MG63 (cell line): ENCODE measurements around the gene CAPNS1. TPM values are rescaled to one million over a fixed set of nuclear protein-coding genes. Genes with fewer than 3 reads are reported as not detected.
"Not testable (repeated sequence)": the region's sequence is repeated elsewhere in the genome, so short reads cannot be mapped to it uniquely, and the experiment has no call there.

Source experiments
- DNase-seq: peaks from one replicate; pipeline ENCODE4 v3.0.0-alpha.2; 2020
- H3K27me3 ChIP-seq: fragments of 250-450 bp; sonication (Bioruptor Pico); 2 replicates; pipeline ENCODE4 v1.5.1; 2020; ENCODE audit warnings: mild to moderate bottlenecking, moderate library complexity
- H3K36me3 ChIP-seq: fragments of 250-450 bp; sonication (Bioruptor Pico); 2 replicates; pipeline ENCODE4 v1.5.1; 2020; ENCODE audit warnings: mild to moderate bottlenecking, moderate library complexity
- H3K4me3 ChIP-seq: fragments of 250-450 bp; sonication (Bioruptor Pico); 2 replicates; pipeline ENCODE4 v1.5.1; 2020; ENCODE audit warnings: mild to moderate bottlenecking, moderate library complexity
- H3K9me3 ChIP-seq: fragments of 250-450 bp; sonication (Bioruptor Pico); 2 replicates; pipeline ENCODE4 v1.5.1; 2020; ENCODE audit warnings: mild to moderate bottlenecking, moderate library complexity
- total RNA-seq: library from RNA; depleted of rRNA; stranded (reverse); fragments of >200 nt; shearing (Covaris generic); gene quantifications from 2 replicates; pipeline ENCODE4 v1.2.3, GENCODE V29; 2014; ENCODE audit warnings: low replicate concordance

The CAPNS1 gene
- total RNA-seq, 1 experiment from 2014 or later = 415 TPM

DNA sequence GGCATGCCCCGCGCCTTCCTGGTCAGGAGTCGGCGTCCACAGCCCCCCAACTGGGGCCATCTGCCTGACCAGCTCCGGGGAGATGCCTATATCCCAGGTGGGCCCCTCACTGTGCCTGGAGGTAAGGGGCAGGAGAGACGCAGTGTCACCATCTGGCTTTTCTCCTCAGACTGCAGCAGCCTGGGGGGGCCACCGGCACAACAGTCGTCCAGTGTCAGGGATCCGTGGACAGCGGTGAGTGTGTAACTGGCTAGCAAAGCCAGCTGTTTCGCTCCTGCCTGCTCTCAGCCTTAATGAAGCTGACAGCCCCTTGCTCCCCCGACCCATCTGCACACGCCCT lies 28.7 kb upstream of the CAPNS1 start:
- DNase-seq = no peak
- Histone ChIP-seq H3K27me3 (no peaks in the 10 kb centered on the region), H3K36me3 (peaks cover 27% of the 10 kb centered on the region), H3K9me3 (no peaks in the 10 kb centered on the region), H3K4me3 (no peak overlapping the region)

DNA sequence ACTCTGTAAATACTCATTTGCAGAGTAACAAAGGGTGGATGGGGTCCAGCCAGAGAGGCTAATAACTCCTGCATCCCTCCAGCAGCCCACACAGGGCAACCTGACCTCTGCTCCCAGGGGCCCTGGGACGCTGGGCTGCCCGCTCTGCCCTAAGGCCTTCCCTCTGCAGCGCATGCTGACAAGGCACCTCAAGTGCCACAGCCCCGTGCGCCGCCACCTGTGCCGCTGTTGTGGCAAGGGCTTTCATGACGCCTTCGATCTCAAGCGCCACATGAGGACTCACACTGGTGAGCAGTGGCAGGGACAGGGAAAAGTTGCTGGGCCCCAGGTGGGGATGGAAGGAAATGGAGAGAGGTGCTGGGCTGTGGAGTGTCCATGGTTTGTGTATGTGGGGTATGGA lies 27.2 kb upstream of the CAPNS1 start:
- Histone ChIP-seq H3K4me3 (no peak overlapping the region), H3K36me3 (peaks cover 38% of the 10 kb centered on the region), H3K9me3 (no peaks in the 10 kb centered on the region), H3K27me3 (no peaks in the 10 kb centered on the region)
- DNase-seq = no peak

DNA sequence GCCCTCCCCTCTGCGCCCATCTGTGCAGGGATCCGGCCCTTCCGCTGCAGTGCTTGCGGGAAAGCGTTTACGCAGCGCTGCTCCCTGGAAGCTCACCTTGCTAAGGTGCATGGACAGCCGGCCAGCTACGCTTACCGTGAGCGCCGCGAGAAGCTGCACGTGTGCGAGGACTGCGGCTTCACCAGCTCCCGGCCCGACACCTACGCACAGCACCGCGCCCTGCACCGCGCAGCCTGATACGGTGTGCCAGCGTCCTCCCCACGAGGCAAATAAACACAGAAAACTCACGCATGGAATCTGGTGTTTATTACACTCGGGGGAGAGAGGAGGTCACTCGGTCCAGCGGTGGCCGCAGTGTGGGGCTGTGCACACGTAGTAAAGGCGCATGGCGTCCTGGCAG lies 26.4 kb upstream of the CAPNS1 start:
- H3K36me3 ChIP-seq = peaks cover 43% of the 10 kb centered on the region
- H3K9me3 ChIP-seq = no peaks in the 10 kb centered on the region
- no peak for DNase-seq
- H3K4me3 ChIP-seq = peak overlapping the region; percentile 84
- no peaks in the 10 kb centered on the region for H3K27me3 ChIP-seq

DNA sequence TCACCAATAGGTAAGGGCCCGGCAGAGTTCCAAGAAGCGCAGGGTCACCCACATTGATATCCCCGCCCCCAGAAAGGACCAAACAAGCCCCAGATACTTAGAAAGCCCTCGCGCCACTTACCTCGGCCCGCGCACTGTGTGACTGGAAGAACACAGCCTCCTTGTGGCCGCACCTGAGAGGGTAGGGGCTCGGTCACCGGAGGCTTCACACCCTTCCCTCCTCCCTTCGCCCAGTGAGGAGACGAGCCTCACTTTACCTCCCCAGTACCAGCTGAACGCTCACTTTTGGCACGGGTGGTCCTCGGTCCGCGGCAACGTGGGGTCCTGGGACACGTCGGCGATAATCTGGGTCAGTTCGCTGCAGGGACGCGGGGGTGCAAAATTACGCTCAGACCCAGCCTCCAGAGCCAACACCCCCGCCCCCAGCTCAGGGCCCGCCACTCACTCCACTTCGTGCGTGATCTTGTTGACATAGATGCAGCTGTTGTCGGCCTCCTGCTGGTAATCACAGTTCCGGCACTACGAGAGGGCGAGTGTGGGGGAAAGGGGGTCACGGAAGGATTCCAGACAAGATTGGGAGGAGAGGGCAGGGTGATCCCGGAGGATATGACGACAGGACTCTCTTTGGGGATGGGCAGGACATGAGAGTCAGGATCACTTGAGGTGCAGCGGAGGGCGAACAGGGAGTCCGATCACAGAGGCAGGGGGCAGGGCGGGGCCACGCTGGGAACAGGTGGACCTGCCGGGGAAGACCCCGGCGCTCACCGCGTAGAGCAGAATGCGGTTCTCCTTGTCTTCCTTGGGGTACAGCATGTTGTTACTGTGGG lies 25.8 kb upstream of the CAPNS1 start:
- Histone ChIP-seq H3K9me3 (no peaks in the 10 kb centered on the region), H3K4me3 (peak overlapping the region; percentile 84), H3K36me3 (peaks cover 49% of the 10 kb centered on the region), H3K27me3 (no peaks in the 10 kb centered on the region)
- DNase-seq = peak; percentile 38

DNA sequence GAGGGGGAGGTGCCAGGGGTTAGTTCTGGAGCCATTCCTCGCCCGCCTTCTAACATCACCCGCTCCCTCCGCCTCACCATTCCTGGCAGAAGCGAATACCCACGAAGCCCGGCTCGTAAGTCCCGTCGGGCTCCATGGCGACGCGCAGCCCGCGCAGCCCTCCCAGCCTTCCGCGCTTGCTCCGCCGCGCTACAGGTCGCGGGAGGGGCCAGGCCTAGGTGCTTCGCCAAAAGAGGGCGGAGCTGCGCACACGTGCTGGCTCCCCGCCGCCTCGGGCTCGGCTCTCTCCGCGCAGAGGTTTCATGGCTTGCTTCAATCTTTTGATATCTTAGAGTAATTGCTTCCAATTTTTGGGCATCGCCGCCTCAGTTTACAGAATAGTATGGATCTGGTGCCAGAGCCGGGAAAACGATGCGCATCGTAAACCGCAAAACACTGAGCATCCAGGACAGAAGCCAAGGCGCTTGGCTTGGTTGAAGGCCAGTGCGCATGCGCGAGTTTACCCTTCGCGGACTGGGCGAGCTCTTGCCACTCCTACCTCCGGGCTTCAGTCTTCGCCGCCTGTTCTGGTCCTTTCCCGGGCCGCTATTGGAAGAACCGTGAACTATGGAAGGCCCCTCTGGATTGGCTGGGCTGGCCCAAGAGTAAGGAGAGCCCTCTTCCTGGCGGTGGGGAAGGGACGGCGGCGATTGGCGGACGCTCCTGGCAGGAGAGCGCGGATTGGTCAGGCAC lies 25.0 kb upstream of the CAPNS1 start, which contains the start of gene POLR2I:
Gene POLR2I, minus strand, starts transcription at position 155 of the 732 bp plus-strand sequence. Its CDS starts 19 bp downstream, at position 136.
- Histone ChIP-seq H3K4me3 (peak within 1 kb of the TSS; percentile 84), H3K27me3 (no peaks in the 10 kb centered on the region), H3K36me3 (peaks cover 52% of the 10 kb centered on the region), H3K9me3 (no peaks in the 10 kb centered on the region)
- peak; percentile 100 for DNase-seq

DNA sequence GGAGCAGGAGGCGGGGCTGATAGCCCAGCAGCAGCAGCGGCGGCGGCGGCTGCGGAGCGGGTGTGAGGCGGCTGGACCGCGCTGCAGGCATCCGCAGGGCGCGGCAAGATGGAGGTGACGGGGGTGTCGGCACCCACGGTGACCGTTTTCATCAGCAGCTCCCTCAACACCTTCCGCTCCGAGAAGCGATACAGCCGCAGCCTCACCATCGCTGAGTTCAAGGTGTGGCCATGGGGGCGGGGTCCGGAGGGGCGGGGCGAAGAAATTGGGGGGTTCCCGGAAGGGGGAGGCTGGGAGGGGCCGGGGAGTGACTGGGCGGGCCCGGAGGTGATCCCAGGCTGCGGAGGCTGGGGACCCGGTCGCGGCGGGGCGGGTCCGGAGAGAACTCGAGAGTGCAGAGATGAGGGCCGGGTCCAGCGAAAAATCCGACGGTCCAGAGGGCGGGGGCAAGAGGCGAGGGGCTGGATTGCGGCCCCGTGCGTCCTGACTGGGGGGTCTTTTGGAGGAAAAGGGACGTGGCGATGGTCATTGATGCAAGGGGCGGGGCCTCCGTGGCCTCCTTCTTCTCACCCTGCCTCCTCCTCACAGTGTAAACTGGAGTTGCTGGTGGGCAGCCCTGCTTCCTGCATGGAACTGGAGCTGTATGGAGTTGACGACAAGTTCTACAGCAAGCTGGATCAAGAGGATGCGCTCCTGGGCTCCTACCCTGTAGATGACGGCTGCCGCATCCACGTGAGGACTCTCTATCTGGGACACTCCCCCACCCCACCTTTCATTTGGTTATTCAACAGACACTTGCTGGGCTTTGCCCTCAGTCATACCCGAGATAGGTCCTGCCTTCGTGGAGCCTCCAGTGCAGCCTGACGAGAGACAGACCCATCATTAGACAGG lies 24.2 kb upstream of the CAPNS1 start, which contains the start of gene TBCB:
Gene TBCB, plus strand, starts transcription at position 16 of the 891 bp plus-strand sequence. Its CDS starts 93 bp downstream, at position 109.
- no peak for DNase-seq
- Histone ChIP-seq H3K9me3 (no peaks in the 10 kb centered on the region), H3K4me3 (peak within 1 kb of the TSS; percentile 84), H3K36me3 (peaks cover 60% of the 10 kb centered on the region), H3K27me3 (no peaks in the 10 kb centered on the region)

DNA sequence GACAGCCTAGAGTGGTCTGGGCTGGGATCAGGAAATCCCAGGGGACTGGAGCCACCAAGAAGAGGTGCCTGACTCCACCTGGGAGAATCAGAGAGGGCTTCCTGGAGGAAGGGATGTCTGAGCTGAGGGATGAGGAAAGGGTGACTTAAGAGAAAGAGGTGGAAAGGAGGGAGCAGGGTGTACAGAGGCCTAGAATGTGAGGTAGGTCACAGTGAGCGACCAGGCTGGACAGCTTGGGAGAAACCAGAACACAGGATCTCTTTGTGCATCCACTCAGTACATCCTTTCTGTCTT lies 23.6 kb upstream of the CAPNS1 start:
- no peaks in the 10 kb centered on the region for H3K9me3 ChIP-seq
- H3K4me3 ChIP-seq = peak overlapping the region; percentile 84
- DNase-seq = no peak
- peaks cover 61% of the 10 kb centered on the region for H3K36me3 ChIP-seq
- no peaks in the 10 kb centered on the region for H3K27me3 ChIP-seq

DNA sequence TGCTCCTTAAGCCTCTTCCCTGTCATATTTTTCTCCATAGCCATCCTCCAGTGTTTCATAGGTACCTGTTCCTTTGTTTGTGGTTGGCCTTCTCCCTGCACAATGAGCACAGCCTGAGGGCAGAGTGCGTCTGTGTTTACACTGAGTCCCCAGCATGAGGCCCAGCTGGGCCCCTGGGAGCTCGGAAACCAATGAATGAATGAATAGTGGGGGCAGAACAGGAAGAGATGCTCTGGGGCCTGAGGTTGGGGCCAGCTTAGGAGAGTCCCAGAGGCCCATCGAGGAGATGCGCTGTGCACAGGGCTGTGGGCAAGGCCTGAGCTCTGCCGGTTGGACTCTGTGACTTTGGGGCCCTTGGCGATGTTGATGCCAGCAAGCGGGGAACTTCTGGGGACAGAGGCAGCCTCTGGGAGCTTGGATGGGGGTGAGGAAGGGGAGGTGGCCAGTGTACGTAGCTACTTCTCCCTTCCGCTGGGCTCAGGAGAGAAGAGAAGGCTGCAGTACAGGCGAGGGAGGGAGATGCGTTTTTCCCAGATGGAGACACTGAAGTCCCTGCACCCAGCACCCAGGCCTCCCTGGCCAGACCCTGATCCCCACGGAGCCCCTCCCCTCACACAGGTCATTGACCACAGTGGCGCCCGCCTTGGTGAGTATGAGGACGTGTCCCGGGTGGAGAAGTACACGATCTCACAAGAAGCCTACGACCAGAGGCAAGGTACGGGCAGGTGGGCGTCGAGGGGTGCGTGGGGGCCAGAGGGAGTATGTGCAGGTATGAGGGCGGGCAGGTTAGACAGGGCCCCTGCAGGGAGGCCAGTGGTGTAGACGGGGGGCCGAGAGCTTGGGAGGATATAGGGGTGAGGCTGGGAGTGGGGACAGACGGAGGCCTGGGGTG lies 19.5 kb upstream of the CAPNS1 start:
- H3K4me3 ChIP-seq = no peak overlapping the region
- H3K27me3 ChIP-seq = no peaks in the 10 kb centered on the region
- no peaks in the 10 kb centered on the region for H3K9me3 ChIP-seq
- no peak for DNase-seq
- peaks cover 72% of the 10 kb centered on the region for H3K36me3 ChIP-seq

DNA sequence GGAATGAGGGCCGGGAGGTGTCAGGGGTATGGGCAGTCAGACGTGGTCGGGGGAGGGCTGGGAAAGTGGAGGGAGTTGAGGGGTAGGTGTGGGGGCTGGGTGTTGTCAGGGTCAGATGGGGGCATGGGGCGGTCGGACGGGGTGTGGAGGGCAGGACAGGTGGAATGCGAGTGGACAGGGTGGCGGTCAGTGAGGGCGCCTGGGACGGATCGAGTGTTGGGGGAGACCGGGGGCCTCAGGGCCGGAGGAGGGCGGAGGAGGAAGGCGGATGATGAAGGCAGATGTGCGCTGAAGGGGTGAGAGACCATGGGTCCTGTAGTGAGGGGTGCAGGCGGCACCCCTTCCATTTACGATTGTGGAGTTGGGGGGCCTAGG lies 18.9 kb upstream of the CAPNS1 start:
- H3K9me3 ChIP-seq = no peaks in the 10 kb centered on the region
- no peaks in the 10 kb centered on the region for H3K27me3 ChIP-seq
- H3K36me3 ChIP-seq = peaks cover 77% of the 10 kb centered on the region
- DNase-seq = no peak
- H3K4me3 ChIP-seq = no peak overlapping the region

DNA sequence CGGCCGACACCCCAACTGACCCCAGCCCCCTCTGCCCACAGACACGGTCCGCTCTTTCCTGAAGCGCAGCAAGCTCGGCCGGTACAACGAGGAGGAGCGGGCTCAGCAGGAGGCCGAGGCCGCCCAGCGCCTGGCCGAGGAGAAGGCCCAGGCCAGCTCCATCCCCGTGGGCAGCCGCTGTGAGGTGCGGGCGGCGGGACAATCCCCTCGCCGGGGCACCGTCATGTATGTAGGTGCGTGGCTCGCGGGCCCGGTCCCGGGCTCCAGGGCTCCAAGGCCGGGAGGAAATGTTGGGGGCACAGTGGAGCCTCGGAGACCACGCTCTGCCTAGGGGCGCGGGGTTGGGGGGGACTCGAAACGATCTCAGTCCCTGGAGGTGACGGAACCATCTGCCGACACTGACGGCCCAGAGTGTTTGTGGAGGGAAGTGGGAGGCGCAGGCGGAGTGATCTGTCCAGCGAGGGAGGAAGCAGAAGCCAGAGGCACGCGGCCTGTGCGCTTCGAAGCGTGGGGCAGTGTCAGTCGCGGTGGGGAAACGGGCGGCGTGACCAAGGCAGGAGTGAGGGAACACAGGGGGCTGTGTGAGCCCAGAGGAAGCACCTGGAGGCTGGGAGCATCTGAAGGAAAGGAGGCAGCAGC lies 18.3 kb upstream of the CAPNS1 start:
- Histone ChIP-seq H3K36me3 (peaks cover 71% of the 10 kb centered on the region), H3K9me3 (no peaks in the 10 kb centered on the region), H3K27me3 (no peaks in the 10 kb centered on the region), H3K4me3 (no peak overlapping the region)
- no peak for DNase-seq

DNA sequence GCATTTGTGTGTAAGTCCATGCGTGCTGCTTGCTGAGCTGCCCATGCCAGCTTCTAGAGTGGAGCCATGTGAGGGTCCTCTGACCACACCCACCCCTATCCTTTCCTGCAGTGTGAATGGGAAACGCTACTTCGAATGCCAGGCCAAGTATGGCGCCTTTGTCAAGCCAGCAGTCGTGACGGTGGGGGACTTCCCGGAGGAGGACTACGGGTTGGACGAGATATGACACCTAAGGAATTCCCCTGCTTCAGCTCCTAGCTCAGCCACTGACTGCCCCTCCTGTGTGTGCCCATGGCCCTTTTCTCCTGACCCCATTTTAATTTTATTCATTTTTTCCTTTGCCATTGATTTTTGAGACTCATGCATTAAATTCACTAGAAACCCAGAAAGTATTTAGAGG lies 14.3 kb upstream of the CAPNS1 start:
- Histone ChIP-seq H3K36me3 (peaks cover 37% of the 10 kb centered on the region), H3K27me3 (no peaks in the 10 kb centered on the region), H3K9me3 (no peaks in the 10 kb centered on the region), H3K4me3 (no peak overlapping the region)
- DNase-seq = no peak

DNA sequence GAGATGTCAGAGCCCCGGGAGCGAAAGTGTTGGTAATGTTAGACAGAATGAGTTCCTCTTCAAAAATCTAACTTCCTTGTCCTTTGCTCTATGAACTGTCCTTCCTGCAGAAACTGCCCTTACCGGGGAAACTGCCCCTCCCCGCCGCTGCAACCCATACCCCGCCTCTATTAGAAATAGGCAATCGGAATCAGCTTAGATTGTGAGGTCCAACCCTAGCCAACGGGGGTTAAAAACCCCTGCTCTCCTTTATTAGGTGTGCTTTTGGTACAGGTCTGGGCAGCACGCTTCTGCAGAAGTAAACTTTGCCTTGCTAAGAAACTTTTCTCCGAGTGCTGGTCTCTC lies 11.5 kb upstream of the CAPNS1 start:
- no peaks in the 10 kb centered on the region for H3K27me3 ChIP-seq
- H3K4me3 ChIP-seq = peak overlapping the region; percentile 52
- H3K36me3 ChIP-seq = peaks cover 24% of the 10 kb centered on the region
- no peaks in the 10 kb centered on the region for H3K9me3 ChIP-seq
- DNase-seq = peak; percentile 32

DNA sequence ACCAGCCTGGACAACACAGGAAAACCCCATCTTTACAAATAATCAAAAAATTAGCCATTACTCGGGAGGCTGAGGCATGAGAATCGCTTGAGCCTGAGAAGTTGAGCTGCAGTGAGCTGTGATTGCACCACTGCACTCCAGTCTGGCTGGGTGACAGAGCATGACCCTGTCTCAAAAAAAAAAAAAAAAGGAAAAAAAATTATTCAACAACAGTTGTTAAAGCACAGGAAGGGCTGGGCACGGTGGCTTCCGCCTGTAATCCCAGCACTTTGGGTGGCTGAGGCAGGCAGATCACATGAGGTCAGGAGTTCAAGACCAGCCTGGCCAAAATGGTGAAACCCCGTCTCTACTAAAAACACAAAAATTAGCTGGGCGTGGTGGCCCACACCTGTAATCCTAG lies 8.6 kb upstream of the CAPNS1 start:
- H3K36me3 ChIP-seq, H3K9me3 ChIP-seq, H3K27me3 ChIP-seq, DNase-seq, H3K4me3 ChIP-seq: not testable (repeated sequence)

DNA sequence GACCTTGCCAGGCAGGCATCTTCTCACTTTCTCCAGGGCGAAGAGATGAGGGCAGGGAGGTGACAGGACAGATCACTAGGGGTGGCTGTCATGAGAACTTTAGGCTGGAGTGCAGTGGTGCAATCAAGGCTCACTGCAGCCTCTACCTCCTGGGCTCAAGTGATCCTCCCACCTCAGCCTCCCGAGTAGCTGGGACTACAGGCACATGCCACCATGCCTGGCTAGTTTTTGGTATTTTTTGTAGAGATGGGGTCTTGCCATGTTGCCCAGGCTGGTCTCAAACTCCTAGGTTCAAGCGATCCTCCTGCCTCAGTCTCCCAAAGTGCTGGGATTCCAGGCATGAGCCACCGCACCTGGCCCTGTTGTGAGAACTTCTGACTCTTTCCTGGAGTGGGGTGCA lies 5.0 kb upstream of the CAPNS1 start:
- not testable (repeated sequence) for H3K9me3 ChIP-seq, DNase-seq, H3K4me3 ChIP-seq, H3K27me3 ChIP-seq, H3K36me3 ChIP-seq

DNA sequence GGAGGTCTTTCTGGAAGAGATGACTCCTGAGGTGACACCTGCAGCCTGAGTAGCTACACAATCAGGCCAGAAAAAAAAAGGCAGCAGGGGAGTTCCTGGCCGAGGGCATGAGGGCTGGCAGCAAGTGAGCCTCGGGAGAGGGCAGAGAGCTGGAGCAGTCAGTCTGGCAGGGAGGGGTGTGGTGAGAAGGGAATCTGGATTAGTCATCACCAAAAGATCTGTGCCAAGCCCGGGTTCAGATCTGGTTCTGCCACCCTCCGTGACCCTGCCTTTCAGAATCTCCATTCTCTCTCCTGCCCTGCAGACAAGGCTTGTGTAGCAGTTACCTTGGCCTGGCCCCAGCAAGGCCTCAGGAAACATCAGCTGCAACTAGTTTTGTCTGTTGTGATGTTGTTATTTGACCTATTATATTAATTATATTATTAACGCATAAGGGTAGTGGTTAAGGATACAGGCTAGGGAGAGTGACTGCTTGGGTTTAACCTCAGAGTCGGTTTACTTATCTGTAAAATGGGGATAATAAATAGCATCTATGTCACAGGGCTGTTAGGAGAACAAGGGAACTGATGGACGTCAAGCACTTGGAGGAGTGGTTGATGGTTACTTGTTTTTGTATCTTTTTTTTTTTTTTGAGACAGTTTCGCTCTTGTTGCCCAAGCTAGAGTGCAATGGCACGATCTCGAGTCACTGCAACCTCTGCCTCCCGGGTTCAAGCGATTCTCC lies 2.7 kb upstream of the CAPNS1 start:
- Histone ChIP-seq H3K9me3 (no peaks in the 10 kb centered on the region), H3K36me3 (peaks cover 17% of the 10 kb centered on the region), H3K27me3 (no peaks in the 10 kb centered on the region), H3K4me3 (no peak overlapping the region)
- DNase-seq = peak; percentile 95
